Fibroblast of peridontal ligament (primary cell): Measurements from ENCODE around the gene KCNMA1.

Experiments
- DNase-seq: peaks from one replicate; pipeline ENCODE4 v3.0.0-alpha.2; 2010; ENCODE audit errors: extremely low read depth

Gene KCNMA1

DNA sequence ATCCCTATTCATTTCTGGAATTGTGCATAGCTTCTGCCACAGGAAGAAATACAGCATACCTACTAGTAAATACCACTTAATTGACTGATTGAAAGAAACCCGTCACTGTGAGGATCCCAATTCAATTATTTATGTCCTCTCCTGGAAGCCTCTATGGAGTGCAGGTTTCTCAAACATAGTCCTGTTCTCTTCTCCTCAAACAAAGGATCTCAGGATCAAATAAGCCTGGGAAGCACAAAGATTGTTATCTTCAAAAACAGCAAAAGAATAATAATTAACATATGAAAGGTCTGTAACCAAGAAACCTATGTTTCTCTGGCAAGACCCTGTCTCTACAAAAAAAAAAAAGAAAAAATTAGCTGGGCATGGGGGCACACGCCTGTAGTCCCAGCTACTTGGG lies 127.3 kb downstream of the KCNMA1 start:
- no peak for DNase-seq

DNA sequence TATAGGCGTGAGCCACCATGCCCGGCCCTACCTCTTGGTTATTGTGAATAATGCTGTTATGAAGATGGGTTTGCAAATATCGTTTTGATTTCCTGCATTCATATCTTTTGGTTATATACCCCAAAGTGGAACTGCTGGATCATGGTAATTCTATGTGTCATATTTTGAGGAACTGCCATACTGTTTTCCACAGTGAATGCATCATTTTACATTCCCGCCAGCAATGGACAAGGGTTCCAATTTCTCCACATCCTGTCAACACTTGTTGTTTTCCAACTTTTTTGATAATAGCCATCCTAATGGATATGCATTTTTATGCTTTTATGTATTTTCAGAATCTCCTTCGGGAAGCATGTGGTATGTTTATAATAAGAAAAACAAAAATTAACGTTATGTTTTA lies 128.2 kb downstream of the KCNMA1 start:
- no peak for DNase-seq

DNA sequence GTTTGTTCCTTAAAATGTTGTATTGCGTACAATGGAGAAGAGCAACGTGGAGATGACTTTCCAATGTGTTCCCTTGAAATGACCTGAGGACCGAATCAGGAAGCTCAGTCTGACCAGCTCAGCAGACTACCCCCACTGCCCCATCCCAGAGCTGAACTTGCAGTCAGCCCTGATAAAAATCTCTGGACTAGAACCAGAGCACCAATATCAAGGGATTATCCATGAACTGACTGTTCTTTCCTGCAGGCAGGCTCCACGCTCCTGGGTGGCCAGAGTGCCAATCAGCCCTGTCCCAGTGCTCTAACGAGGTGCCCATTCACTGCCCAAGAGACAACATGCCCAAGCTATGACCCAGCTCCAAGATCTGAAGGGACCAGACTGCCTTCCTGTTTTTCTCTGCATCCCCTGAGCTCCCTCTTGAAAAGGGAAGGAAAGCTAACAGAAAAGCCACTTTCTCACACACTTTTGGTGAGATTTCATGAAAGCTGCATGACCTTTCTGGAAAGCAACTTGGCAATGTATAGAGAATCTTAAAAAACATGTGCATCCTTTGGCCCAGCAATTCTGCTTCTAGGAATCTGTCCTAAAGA lies 130.2 kb downstream of the KCNMA1 start:
- no peak for DNase-seq

DNA sequence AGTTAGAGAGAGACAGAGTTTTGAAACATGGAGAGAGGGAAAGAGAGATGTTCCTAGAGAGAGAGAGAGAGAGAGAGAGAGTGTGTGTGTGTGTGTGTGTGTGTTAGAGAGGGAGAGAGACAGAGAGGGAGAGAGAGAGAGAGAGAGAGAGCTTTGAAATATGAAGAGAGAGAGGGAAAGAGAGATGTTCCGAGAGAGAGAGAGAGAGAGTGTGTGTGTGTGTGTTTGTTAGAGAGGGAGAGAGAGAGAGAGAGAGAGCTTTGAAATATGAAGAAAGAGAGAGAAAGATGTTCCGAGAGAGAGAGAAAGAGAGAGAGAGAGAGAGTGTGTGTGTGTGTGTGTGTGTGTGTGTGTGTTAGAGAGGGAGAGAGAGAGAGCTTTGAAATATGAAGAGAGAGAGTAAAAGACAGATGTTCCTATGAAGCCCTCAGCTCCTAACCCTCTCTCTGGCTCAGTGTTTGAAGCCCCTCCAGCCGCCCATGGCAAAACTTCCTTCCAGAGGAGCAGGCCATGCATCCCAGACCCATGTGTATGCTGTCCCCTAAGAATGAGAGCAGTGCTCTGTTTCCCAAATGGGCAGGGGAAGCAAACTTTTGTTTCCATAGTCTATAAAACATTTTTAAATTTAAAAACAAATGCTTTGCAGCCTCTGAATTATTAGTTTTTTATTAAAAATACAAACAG lies 130.9 kb downstream of the KCNMA1 start:
- peak; percentile 65 for DNase-seq

DNA sequence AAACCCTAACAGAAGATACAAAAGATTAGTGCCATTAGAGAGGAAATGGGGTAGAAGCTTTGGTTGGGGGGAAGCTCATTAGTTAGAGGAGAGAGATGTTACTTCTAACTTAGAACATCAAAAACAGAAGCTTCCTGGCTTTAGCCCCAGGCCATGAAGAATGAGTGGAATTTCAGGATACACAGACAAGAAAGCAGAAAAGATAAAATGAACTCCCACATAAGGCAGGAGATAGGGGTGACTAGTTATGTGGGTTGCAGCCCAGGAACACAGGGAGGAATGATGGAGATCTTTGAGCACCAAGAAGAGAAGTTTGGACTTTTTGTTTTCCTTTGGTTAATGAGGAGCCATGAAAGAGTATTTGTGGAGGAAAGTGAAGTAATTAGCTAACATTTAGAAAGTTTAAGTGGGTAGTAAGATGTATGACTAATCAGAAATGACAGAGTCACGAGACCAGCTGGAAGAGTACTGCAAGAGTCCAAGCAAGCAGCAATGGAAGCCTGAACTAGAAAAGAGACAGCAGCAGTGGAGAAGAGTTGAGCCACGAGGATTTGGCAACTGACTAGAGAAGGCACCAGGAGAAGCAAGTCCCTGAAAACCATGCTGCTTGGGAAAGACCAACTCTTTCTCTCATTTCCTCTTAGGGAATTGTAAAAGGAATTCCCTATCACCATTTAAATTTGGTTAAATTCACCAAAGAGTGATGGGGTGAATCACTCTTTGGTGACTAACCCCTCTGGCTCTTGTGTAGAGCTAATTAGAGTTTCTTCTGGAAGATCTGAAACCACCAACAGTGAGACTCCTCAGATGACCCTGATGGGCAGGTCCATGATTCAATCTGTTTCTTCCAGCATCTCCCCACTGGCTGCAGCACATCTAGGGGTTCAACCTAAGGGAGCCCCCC lies 131.9 kb downstream of the KCNMA1 start:
- peak; percentile 95 for DNase-seq

DNA sequence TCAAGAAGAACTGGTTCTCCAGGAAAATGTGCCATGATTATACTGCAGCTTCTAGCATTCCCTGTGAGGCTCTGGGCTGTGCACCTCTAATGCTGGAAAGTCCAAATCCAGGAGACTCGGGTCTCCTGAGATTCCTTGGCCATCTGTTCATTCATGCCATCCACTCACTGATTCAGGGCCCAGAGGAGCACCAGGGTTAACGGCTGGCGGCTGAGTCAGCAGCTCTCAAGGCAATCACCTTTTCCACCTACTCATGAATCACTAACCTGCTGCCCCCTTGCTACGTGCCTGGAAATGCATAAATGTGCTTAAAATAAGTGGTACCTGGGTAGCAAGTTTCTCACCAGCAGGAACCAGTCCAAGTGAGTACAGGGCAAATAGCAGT lies 132.7 kb downstream of the KCNMA1 start:
- no peak for DNase-seq

DNA sequence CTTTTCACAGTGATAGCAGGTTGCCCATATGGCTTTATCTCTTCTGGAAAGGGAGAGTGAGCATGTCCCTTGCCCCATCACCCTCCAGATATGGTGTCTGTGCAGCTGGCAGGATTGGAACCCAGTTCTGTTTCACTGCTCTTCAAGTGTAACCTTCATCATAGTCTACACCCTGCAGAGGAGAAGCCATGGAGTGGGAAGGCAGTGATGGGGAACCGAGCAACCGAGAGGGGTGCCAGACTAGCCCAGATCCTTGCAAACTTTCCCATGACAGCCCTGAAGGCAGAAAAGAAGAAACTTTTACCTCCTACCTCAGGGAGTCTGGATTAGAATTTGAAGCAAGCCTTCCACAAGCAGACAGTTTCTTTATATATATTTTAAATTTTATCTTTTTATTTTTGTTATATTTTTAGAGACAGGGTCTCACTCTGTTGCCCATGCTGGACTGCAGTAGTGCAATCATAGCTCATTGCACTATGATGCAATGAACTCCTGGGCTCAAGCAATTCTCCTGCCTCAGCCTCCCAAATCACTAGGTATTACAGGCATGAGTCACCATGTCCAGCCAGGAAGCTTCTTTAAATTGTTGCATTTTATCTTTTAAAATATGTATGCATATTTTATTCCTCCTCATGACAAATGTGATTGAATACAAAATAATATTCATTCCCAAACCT lies 133.3 kb downstream of the KCNMA1 start:
- peak; percentile 65 for DNase-seq

DNA sequence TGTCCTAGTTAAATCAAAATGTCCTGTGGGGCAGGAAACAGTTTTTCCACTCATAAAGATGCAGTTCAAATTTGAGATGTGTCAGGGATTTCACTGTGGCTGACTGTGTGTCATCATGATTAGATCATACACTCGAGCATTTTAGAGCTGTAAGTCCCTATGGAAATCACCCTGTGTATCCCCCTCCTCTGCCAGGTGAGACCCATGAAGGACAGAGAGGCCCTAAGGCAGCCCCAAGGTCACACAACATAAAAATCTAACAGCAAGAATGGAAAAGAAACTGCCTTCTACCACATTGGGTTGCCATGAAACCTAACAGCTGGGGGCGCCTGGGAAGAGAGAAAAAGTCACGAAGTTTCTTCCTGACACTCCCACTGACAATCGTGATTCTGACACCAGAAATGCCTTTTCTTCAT lies 135.8 kb downstream of the KCNMA1 start:
- DNase-seq, result no peak

DNA sequence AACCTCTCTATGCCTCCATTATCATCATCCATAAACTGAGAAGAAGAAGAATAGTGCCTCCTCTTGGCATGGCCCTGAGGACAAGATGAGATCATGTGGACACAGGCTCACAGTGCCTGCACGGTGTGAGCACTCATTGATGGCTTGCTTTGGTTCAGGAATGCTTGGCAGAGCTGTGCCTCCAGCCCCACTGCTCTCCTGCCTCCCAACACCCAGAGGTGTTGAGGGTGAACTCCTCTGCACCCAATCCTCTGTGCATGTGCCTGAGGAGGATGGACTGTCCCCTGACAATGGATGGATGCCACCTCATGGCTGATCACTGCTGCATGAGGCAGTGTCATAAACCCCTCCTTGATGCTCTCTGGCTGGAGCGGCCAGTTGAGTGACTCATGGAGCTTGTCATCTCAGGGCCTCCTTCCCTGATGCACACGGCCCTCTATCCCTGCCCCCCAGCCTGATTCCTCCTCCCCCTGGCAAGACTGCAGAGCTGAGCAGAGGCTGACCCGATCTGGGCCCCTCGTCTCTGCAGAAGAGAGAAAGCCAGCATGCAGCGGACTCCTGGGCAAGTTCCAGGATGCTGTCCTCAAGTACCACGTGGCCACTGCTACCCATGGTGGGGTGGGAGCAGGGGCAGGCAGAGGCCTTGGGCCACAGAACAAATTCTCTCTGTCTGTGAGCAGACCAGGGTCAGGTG lies 136.3 kb downstream of the KCNMA1 start:
- DNase-seq, result peak; percentile 92

DNA sequence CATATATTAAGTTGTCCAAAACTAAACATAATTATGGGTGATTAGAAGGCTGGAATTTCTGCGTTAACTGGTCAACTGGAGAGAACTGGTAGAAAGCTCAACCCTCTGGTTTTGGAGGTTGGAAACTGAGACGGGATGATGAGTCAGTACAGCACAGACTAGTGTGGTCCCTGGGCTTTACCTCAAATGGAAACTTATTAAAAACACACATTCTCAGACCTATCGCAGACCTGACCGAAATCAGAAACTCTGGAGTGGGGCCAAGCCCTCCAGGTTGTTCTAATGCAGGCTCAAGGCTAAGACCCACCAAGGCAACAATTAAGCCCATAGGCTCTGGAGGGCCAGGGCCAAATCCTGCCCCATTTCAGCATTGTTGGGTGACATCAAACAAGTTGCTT lies 136.9 kb downstream of the KCNMA1 start:
- DNase-seq, result peak; percentile 79

DNA sequence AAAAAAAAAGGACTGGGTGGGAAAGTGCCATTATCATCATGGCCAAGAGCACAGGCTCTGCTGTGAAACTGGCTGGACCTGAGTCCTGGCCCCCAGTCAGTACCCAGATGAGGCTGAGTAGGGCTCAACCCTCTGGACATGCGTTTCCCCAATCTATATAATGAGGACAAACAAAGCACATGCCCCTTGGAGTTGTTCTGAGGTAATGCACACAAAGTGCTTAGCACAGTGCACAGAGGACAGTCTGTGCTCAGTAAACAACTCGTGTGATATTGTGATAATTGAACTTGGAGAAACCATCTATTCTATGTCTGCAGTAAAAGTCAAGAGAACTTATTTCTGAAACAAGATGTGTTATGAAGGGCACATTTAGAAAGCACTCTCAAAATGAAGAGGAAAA lies 138.8 kb downstream of the KCNMA1 start:
- no peak for DNase-seq

DNA sequence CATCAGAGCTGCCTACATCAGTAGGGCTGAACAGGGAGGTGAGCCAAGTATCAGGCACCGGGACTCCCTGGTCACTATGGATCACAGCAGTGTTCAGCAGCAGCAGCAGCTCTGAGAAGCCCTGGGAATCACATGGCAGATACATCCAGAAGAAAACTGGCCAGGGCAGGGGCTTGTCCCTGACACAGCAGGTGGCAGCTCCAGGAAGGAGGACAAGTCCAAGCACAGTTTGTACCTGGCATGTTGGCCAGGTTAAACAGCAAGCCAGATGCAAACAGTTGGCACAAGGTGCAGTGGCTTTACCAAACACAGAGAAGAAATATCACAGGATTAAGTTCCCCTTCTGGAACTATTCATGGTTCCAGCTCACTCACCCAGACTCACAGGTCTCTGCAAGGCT lies 139.4 kb downstream of the KCNMA1 start:
- no peak for DNase-seq

DNA sequence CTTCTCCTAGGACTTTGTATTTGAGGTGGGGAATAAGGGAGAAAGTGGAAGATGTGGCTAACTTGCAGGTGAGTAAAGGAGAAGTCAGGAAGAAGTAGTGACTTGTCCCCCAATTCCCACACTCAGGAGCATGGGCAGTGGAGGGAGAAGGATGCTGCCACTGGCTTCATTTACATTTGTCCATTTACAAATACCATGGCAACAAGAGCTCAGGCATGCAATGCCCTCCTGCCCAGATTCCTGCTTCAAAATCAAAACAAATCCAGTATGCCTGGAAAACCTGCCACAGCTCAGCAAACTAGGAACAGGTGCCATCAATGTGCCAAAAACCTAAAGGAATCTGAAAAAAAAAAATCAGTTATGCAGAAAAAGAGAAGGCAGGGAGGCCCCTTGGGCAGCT lies 139.9 kb downstream of the KCNMA1 start:
- DNase-seq, result peak; percentile 47

DNA sequence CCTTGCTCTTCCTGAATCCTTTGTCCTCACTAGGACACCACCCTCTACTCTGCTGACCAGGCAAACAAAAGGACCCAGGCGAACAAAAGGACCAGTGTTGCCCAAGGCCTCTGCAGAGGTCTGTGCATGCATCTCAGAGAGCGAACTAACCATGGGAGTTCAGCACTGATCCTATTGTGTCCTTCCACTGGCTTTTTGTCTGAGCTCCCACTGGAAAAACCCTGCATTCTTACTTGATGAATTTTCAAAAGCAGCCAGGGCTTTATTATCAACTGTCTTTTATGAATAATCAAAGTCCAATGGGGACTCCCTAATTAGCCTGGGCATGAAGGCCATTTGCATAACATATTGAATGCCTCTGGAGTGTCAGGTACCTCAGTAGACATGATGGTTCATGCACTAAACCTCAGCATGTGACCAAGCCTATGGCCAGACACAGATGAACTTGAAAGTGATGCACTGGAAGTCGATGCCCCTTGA lies 140.6 kb downstream of the KCNMA1 start:
- no peak for DNase-seq

DNA sequence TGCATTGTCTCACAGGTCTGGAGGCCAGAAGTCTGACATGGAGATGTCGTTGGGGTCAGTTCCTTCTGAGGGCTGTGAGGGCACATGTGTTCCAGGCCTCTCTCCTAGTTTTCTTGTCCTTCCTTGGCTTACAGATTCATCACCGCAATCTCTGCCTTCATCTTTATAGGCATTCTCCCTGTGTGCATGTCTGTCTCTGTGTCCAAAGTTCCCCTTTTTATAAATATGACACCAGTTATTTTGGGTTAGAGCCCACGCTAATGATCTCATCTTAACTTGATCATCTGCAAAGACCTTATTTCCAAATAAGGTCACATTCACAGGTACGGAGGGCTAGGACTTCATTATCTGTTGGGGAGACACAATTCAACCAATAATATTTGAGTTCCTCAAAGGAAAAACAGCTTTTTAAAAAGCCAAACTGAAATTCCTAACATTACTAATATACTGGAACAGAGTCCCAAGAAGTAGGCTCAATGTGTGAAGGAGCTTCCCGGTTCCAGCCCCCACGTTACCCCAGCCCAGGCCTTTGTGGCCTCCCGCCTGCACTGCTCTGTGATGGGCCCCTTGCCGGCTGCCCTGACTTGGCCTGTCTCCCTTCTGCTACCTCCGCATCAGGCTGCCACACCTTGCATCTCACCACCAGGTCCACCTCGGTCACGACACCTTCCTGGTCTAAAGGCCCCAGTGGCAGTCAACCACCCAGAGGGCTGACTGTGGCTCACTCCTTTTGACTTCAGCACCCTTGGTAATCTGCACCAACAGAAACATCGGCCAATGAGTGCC lies 142.7 kb downstream of the KCNMA1 start:
- DNase-seq, result no peak

DNA sequence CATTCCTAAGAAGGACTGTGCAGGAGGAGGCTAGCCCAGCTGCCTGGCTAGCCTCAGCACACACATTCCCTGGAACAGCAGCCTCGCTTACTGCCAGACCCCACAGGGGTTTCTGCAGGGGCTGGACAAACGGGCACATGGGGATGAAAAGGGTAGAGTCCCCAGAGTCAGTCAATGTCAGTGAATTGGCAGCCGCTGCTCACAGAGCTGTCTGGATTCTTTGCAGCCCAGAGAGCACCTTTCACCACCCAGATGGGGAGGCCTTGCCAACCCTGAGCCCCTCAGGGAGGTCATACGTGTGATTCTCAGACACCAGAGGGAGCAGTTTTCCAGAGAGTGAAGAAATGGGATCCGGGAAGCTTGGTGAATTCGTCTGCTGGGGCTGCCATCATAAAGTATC lies 143.3 kb downstream of the KCNMA1 start:
- DNase-seq, result peak; percentile 51

DNA sequence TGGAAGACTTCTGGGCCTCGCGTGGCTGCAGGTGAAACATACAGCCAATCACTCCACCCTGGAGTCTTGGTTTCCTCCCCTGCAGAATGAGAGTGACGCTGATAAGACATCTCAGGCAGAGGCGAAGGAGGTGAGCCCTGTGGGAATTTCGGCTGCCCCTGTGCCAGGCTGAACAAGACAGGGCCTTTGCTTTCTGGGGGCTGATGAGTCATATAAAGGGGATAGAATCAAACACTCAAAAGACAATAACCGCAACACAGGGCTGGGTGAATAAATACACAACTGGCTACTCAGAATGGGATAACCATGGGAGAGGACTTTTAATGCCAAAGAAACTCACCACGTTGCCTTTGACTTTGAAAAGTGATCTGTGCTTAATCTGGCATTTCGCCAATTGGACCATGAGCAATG lies 143.8 kb downstream of the KCNMA1 start:
- no peak for DNase-seq

DNA sequence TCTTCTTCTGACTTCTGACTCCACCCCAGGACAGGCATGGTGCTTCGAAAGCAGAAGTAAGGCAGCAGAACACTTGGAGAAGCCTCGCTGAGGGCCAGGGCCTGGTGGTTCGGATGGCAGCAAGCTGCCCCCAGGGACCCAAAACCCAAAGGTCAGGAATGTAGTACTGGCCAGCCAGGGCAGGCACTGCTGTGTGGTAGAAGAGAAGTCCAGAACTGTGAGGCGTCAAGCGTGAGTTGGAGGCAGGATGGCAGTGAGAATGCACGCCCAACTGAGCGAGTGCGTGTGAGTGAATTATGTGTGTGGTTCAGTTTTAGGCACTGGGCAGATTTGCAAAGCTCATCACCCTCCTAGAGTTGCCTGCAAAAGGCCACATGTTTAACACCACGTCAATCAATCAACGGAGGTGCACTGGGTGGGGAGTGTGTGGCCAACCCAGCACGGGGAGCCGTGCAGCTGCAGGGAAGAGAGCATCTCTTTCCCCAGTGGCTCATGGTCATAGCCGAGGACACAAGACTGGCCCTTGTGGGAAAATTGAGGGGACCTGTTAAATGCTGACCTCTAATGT lies 144.3 kb downstream of the KCNMA1 start:
- no peak for DNase-seq

DNA sequence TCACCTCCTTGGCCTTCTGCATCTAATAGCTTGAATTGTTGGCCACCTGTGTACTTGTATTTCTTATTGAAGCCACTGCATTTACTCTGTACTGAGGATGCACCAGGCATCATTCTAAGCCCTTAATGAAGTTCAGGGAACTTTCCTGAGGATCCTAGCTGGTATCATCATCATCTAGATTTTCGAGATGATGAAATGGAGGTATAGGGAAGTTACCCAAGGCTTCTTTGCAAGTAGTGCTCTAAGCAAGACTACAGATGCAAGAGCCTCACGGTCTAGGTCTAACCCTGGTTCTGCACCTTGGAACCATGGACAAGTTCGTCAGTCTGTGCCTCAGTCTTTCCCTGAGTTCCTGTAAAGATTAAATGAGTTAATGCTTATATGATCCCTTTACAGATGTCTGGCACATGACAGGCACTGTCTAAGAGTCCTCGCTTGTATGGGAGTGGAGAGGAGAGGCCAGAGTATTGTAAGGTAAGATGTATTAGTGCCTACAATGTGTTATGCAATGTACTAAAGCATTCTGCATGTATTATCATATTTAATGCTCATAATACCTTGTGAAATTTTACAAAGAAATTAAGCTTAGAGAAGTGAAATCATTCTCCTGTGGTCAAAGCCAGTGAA lies 145.1 kb downstream of the KCNMA1 start:
- DNase-seq, result no peak
